HG02759 (cell line): ENCODE results near the gene ABCG1.

Experiments used
- ATAC-seq: cut with Tn5 transposase; IDR thresholded peaks from one replicate; pipeline ENCODE4 v1.9.1; 2021; ENCODE audit warnings: mild to moderate bottlenecking, moderate library complexity; ENCODE audit not compliant: unreplicated experiment

ABCG1 gene

DNA sequence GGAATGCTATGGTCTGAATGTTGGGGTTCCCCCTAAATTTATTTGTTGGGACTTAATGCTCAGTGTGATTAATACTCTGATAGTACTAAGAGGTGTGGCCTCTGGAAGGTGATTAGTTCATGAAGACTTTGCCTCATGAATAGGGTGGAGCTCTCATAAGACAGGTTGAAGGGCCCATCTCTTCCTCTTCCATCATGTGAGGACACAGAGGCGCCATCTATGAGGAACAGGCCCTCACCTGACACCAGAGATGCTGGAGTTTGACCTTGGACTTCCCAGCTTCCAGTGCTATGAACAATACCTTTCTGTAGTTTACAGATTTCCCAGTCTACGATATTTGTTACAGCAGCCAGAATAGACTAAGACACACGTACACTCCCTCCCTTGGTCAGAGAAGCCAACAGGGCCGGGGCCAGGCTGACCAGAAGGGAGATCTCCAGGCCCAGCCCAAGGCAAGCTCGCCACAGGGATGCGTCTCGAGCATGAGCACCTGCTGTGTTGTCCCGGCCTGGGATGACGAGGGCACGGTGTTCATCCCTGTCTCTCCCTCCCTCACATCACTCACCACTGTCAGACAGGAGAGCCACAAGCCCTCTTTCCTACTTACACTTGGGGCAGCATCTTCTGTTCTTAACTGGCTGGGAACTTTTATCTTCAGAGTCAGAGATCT lies 4.7 kb upstream of the ABCG1 start:
- no peak for ATAC-seq

DNA sequence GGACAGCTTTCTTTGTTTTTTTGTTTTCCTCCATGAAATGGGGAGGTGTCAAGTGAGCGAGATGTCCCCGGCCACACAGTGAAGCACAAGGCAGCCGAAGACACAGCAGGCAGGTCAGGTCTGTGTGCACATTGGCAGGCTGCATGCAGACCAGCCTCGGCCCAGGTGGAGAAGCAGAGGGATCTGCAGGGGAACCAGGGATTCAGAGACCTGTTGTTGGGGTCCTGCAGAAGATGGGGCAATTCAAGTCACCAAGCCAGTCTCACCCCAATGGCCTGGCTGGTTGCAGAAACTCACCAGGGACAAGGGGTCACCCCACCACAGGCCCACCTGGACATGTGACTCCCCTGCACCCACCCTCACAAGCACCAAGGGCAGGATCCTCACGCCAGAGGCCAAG lies 4.0 kb upstream of the ABCG1 start:
- ATAC-seq = no peak

DNA sequence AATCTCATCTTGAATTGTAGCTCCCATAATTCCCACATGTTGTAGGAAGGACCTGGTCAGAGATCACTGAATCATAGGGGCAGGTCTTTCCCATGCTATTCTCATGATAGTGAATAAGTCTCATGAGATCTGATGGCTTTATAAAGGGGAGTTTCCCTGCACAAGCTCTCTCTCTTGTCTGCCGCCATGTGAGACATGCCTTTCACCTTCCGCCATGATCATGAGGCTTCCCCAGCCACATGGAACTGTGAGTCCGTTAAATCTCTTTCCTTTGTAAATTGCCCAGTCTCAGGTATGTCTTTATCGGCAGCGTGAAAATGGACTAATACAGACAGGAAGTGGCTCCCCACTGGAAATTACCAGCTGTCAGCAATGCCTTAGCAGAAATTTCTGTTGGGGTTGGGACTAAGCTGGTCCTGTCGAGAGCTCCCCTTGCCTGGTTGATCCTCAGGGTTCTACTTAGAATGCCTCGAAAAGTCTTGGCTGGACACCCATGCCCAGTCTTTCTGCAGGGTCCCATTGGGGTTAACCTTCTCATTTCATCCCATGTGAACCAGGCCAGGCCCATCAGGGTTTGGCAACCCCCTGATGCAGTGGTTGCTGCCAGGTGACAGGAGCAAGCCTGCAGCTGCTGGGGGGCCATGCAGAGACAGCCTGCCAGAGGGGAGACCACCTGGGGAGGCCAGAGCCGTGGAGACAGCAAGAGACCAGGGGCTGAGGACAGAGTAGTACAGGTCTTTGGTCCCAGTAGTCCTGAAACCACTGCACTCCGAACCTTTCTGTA lies 2.8 kb upstream of the ABCG1 start:
- ATAC-seq = no peak

DNA sequence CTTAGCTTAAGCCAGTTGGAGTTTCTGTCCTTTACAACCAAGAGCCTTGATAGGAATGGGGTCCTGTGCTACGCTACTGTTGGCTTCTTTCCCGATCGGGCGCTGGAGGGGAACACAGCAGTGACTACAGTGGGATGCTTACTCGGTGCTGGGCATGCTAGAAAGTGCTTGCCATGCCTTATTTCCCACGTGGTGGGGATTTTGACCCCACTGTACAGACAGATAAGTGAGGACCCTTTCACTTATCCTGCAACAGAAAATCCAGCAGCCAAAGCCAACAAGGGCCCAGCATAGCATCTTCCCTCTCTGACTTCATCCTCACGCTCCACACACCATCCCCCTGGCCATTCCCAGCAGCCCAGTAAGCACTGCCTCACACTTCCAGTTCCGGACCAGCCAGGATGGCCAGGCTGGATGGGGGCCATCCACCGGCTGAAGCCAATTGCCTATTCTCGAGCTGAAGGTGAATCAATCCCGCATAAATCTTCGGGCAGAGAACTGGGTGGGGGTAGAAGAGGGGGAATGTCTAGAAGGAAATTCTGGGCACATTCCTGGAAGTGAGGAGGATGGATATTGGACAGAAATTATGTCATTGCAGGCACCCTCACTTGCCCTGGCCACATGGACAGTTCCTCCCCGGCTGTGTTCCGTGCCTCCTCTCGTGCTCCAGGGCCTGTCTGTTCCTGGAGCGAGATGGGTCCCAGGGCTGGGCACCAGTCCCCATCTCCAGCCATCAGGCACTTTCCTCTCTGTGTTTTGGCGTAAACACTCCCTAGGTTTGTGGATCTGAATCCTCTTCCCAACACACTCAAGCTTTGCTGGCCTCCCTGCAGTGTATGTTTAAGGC lies 2.0 kb upstream of the ABCG1 start:
- ATAC-seq = no peak

DNA sequence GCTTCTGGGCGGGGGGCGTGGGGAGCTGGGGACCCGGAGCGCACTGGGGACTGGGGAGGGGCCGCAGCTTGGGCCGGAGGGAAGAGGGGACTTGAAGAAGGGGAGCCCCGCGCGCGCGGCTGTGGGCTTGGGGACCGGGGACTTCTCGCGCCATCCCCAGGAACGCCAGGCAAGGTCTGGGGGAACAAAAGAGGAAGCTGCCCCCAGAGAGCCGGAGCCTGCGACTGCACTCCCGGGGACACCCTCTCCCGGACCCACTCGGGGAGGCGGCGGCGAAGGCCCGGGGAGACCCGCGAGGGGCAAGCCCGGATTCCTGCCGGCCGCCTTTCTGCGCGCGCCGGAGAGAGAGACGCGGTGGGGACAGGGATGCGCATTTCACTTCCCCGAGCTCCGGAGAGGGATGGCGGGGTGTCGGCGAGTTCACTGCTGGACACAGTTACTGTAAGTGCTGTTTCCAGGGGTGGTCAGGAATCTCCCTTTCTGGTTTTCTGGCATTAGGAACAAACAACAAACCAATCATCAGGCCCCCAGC lies 732 bp downstream of the ABCG1 start:
- no peak for ATAC-seq

DNA sequence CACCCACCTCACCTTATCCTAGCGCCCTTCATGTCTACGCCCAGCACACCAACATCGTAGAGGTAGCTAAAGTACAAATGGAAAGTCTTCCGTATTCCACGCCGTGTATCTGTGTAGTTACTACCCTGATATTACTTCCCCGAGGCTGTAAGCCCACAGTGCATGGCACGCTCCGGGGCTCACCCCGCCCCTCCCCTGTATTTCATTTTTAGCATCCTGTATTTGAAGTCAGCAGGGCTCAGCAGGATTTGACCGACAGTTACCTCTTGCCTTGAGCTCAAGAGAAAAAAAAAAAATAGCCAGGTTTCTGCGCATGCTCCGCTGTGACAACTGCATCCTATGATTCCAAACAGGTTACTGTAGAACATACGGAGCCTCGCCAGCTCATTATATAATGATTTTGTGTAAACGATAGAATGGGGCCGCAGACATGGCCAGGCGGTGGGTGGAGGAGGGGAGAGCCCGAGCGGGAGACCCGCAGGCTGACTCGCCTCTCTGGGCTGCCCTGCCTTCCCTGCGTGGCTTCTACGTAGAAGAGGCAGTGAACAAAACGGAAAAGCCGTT lies 1.3 kb downstream of the ABCG1 start:
- no peak for ATAC-seq

- no peak for ATAC-seq
Measured at GRCh38 chr21:42221581-42222345, 2.8 kb downstream of the ABCG1 start.

- no peak for ATAC-seq
Measured at GRCh38 chr21:42222386-42222785, 3.4 kb downstream of the ABCG1 start.

DNA sequence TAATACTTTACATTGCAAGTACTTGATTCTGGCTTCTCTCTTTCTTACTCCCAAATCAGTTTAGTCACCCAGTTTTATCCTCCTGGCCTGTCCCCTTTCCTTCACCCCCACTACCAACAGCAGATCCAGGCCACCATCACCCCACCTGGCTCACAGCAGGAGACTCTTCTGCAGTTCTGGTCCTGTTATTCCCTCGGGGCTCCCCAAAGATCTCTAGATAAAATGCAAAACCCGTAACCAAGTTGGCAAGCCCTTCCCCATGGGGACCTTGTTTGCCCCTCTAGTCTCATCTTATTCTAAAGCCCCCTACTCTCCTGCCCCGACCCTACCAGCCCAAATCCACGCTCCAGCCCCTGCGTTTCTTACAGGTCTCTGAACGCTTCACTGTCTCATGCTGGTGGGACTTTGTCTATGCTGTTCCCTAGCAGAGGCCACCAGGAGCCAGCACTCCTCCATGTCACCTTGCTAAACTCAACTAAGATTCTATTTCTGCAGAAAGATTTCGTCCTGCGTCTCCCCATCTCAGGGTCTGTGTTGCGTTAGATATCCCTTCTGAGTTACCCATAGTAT lies 4.0 kb downstream of the ABCG1 start:
- ATAC-seq = no peak

DNA sequence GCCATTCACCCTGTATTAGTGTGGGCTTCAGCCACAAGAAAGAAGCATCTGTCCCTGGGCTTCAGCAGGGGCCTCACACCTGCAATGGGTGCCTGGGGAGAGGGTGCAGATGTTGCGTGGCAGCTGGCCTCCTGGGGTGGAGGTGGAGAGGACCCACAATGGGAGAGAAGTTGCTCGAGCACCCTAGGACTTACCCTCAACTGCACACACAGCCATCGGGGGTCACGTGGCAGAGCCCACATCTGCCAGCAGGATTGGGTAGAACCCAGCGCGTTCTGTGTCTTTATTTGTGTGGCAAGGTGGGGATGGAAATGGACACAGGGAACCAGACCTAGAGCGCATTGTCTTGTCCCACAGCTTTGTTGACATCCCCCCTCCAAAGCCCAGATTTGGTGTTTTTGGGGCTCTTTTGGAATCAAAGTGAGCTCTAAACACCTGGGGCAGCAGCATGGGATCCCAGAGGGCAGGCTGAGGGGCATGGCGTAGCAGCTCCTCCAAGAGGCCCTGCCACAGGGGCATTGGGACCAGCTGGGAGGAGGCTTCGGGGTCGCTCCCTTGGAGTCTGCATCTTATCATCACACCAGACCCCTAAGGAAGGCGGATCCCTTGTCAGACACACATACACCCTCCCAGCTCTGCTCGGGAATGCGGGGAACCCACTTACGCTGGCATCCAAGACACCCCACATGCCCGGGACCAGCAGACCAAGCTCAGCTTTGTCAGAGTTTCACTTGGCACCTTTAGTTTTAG lies 5.1 kb downstream of the ABCG1 start:
- no peak for ATAC-seq

- no peak for ATAC-seq
Measured at GRCh38 chr21:42225042-42225441, 6.1 kb downstream of the ABCG1 start.

- ATAC-seq = no peak
Measured at GRCh38 chr21:42225571-42226155, 6.7 kb downstream of the ABCG1 start.

GRCh38 chr21:42226626-42227025 lies 7.7 kb downstream of the ABCG1 start:
- no peak for ATAC-seq

- ATAC-seq = peak; percentile 90
Measured at GRCh38 chr21:42227909-42228708, 9.2 kb downstream of the ABCG1 start.

DNA sequence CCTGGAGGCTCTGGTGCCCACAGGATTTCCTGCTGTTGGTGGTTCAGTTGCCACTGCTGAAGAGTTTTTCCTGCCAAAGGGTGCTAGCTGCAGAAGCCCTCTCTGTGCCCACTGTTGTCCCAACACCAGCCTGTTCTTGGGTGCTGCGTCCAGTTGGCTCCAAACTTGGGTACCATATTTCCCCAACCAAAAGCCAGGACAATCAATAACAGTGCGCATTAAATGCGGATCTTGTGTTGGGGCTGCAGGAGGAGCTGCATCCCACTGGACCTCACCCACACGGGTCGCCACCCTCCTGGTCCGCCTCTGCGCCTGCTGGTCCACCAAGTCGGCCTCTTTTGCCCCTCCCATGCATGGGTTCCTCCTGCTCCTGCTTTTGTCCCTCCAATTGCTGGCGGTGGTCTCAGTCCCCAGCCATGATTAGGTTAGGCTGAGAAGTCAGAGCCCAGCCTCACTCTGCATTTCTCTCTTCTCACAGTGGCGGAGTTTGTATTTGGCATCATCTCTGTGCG lies 9.8 kb downstream of the ABCG1 start:
- no peak for ATAC-seq

GRCh38 chr21:42229676-42230075 lies 10.7 kb downstream of the ABCG1 start:
- no peak for ATAC-seq

GRCh38 chr21:42230178-42230577 lies 11.2 kb downstream of the ABCG1 start:
- ATAC-seq = no peak

DNA sequence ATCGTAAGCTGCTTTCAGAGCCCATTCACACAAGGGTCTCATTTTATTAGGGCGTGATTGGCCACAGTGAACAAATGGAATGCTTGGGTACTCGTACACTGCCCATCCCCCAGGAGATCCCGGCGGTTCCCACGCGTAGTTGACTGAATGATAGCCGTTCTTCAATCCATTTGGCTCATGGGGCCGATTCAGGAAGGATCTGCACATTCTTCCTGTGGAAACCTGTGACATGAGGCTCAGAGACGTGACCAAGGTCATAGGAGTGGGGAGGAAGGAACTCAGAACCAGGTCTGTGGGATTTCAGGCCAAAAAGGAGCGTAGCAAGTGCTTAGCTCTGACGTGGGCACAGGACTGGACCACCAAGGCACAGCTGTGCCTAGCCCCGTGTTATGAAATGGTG lies 11.7 kb downstream of the ABCG1 start:
- ATAC-seq = no peak
